Smooth muscle cell (in vitro differentiated cells): Measurements from ENCODE around the gene CDC42BPA. TPM values are rescaled to one million over a fixed set of nuclear protein-coding genes. Genes with fewer than 3 reads are reported as not detected.
"Not testable (repeated sequence)": the region's sequence is repeated elsewhere in the genome, so short reads cannot be mapped to it uniquely, and the experiment has no call there.

Source experiments
- DNase-seq: peaks from one replicate; lab custom pipeline; 2025; ENCODE audit not compliant: unreplicated experiment; lab: John Stamatoyannopoulos, UW
- H2AFZ ChIP-seq: fragments of 200-600 bp; sonication (generic); 2 replicates; pipeline ENCODE4 v1.6.0; 2016; ENCODE audit warnings: antibody characterized with exemption, low read depth, mild to moderate bottlenecking
- H3F3A ChIP-seq: fragments of 200-600 bp; sonication (generic); 2 replicates; pipeline ENCODE4 v1.6.0; 2017; ENCODE audit warnings: antibody characterized with exemption, low read depth
- H3K27ac ChIP-seq: fragments of 200-600 bp; sonication (generic); 2 replicates; pipeline ENCODE4 v1.5.1; 2016; ENCODE audit warnings: low read depth, mild to moderate bottlenecking
- H3K27me3 ChIP-seq: fragments of 200-600 bp; sonication (generic); 2 replicates; pipeline ENCODE4 v1.6.1; 2016; ENCODE audit warnings: low read depth, mild to moderate bottlenecking
- H3K36me3 ChIP-seq: fragments of 200-600 bp; sonication (generic); 2 replicates; pipeline ENCODE4 v1.5.1; 2016; ENCODE audit warnings: low read depth
- H3K4me1 ChIP-seq: fragments of 200-600 bp; sonication (generic); 2 replicates; pipeline ENCODE4 v1.5.1; 2016; ENCODE audit warnings: low read depth
- H3K4me2 ChIP-seq: fragments of 200-600 bp; sonication (generic); 2 replicates; pipeline ENCODE4 v1.6.0; 2016; ENCODE audit warnings: mild to moderate bottlenecking
- H3K4me3 ChIP-seq: fragments of 200-600 bp; sonication (generic); 2 replicates; pipeline ENCODE4 v1.5.1; 2016; ENCODE audit warnings: mild to moderate bottlenecking
- H3K79me2 ChIP-seq: fragments of 200-600 bp; sonication (generic); 2 replicates; pipeline ENCODE4 v1.6.0; 2016; ENCODE audit warnings: low read depth, mild to moderate bottlenecking
- H3K9ac ChIP-seq: fragments of 200-600 bp; sonication (generic); 2 replicates; pipeline ENCODE4 v1.6.0; 2016; ENCODE audit warnings: low read depth
- H3K9me3 ChIP-seq: fragments of 200-600 bp; sonication (generic); replicated peaks from 2 replicates; pipeline ENCODE4 v1.5.1; 2016; ENCODE audit warnings: low read depth
- H4K20me1 ChIP-seq: fragments of 200-600 bp; sonication (generic); 2 replicates; pipeline ENCODE4 v1.6.0; 2016; ENCODE audit warnings: low read depth
- CTCF ChIP-seq: fragments of 200-600 bp; sonication (generic); IDR thresholded peaks from 2 replicates; pipeline ENCODE4 v1.5.1; 2017; ENCODE audit warnings: borderline replicate concordance, mild to moderate bottlenecking, antibody characterized with exemption; ENCODE audit not compliant: insufficient read depth, poor library complexity, severe bottlenecking
- WGBS: methylation state at CpG from one replicate; pipeline ENCODE4 v1.1.7; 2016; ENCODE audit warnings: low lambda C conversion rate; 5-methylcytosine and 5-hydroxymethylcytosine counted together
- polyA plus RNA-seq: library from polyadenylated mRNA; unstranded; fragments of >200 nt; fragmentation: Nextera tagmentation; extraction: Ambion mirVana; gene quantifications from 2 replicates; pipeline ENCODE4 v1.2.1, GENCODE V29; 2016
- total RNA-seq: library from RNA; depleted of rRNA; stranded (reverse); fragments of >200 nt; gene quantifications from 2 replicates; pipeline ENCODE4 v1.2.3, GENCODE V29; 2014

Gene CDC42BPA
- total and polyA plus RNA-seq, 2 experiments from 2014 or later, result 14.8 to 34.9 TPM

GRCh38 chr1:227240983-227241382 is 77.3 kb downstream of the CDC42BPA start:
- peaks cover 70% of the 10 kb centered on the region for H3K79me2 ChIP-seq
- no peak for TF ChIP-seq CTCF
- peaks cover 84% of the 10 kb centered on the region for H4K20me1 ChIP-seq
- no peaks in the 10 kb centered on the region for H3F3A ChIP-seq
- H3K4me1 ChIP-seq, result no peaks in the 10 kb centered on the region
- H3K9me3 ChIP-seq, result no peaks in the 10 kb centered on the region
- H3K27ac ChIP-seq, result no peak overlapping the region
- H3K9ac ChIP-seq, result no peak overlapping the region
- DNase-seq, result no peak
- H3K36me3 ChIP-seq, result no peaks in the 10 kb centered on the region
- no peak overlapping the region for H3K4me2 ChIP-seq
- H3K4me3 ChIP-seq, result no peak overlapping the region
- H3K27me3 ChIP-seq, result no peaks in the 10 kb centered on the region
- H2AFZ ChIP-seq, result no peak overlapping the region

GRCh38 chr1:227234998-227235405 is 83.3 kb downstream of the CDC42BPA start:
- H3K27ac ChIP-seq, result no peak overlapping the region
- no peaks in the 10 kb centered on the region for H3K9me3 ChIP-seq
- H2AFZ ChIP-seq, result no peak overlapping the region
- no peaks in the 10 kb centered on the region for H3F3A ChIP-seq
- 90% methylated on average over 1 of the region's 1 CpG for WGBS
- no peaks in the 10 kb centered on the region for H3K36me3 ChIP-seq
- peaks cover 44% of the 10 kb centered on the region for H3K79me2 ChIP-seq
- DNase-seq, result no peak
- no peak overlapping the region for H3K4me3 ChIP-seq
- peak; percentile 29 for TF ChIP-seq CTCF
- H3K9ac ChIP-seq, result no peak overlapping the region
- no peak overlapping the region for H3K4me2 ChIP-seq
- no peaks in the 10 kb centered on the region for H3K27me3 ChIP-seq
- H3K4me1 ChIP-seq, result no peaks in the 10 kb centered on the region
- peaks cover 56% of the 10 kb centered on the region for H4K20me1 ChIP-seq

- peaks cover 46% of the 10 kb centered on the region for H4K20me1 ChIP-seq
- not testable (repeated sequence) for H2AFZ ChIP-seq, H3K27me3 ChIP-seq, H3K27ac ChIP-seq, H3K4me2 ChIP-seq, H3F3A ChIP-seq, H3K4me1 ChIP-seq, H3K9me3 ChIP-seq, H3K9ac ChIP-seq, H3K4me3 ChIP-seq, DNase-seq, H3K36me3 ChIP-seq
- H3K79me2 ChIP-seq, result peaks cover 46% of the 10 kb centered on the region
- WGBS, result 90% methylated on average over 7 of the region's 7 CpGs
Observed at GRCh38 chr1:227231128-227231527, 87.2 kb downstream of the CDC42BPA start.

- WGBS, result 100% methylated on average over 3 of the region's 3 CpGs
- no peaks in the 10 kb centered on the region for H3F3A ChIP-seq
- no peak overlapping the region for H3K9ac ChIP-seq
- TF ChIP-seq CTCF, result no peak
- H3K27ac ChIP-seq, result no peak overlapping the region
- no peaks in the 10 kb centered on the region for H3K27me3 ChIP-seq
- H3K9me3 ChIP-seq, result no peaks in the 10 kb centered on the region
- H2AFZ ChIP-seq, result no peak overlapping the region
- H3K4me2 ChIP-seq, result no peak overlapping the region
- H3K79me2 ChIP-seq, result peaks cover 54% of the 10 kb centered on the region
- no peaks in the 10 kb centered on the region for H3K36me3 ChIP-seq
- H3K4me1 ChIP-seq, result no peaks in the 10 kb centered on the region
- DNase-seq, result no peak
- peaks cover 54% of the 10 kb centered on the region for H4K20me1 ChIP-seq
- H3K4me3 ChIP-seq, result no peak overlapping the region
Observed at GRCh38 chr1:227228201-227228600, 90.1 kb downstream of the CDC42BPA start.
